A549 (cell line): Measurements from ENCODE around the gene BRSK2. TPM values are rescaled to one million over a fixed set of nuclear protein-coding genes. Genes with fewer than 3 reads are reported as not detected.

ENCODE experiments used
- ATAC-seq, 2 experiments: fragments of 200-7000 bp in 1 of 2; fragments of >200 bp in 1 of 2; cut with Nextera tagmentation in 1 of 2; cut with Tn5 transposase in 1 of 2; 3 replicates each; pipeline versions ENCODE4 v1.8.0 to v1.9.1; 2018 to 2020; ENCODE audit warnings: mild to moderate bottlenecking in 1 of 2, moderate library complexity in 1 of 2
- CTCF ChIA-PET: fragments of 300-600 bp; sonication (Branson Sonifier 250); formaldehyde crosslinking; extraction: SDS; loops from one replicate; lab custom pipeline; 2021; ENCODE audit warnings: antibody characterized with exemption, inconsistent platforms; lab: Yijun Ruan, JAX
- POLR2A ChIA-PET: fragments of 350-600 bp; formaldehyde crosslinking; extraction: SDS; loops from one replicate; lab custom pipeline; 2021; ENCODE audit warnings: antibody characterized with exemption, inconsistent platforms; lab: Yijun Ruan, JAX
- DNase-seq, 2 experiments: peaks; one replicate each; pipeline versions ENCODE4 v3.0.0 to v3.0.0-alpha.2; 2011 to 2016; ENCODE audit warnings: low read depth in 1 of 2, low spot score in 1 of 2
- FAIRE-seq: peaks from 2 replicates; lab custom pipeline; 2011; peaks lifted over from hg19 to GRCh38; lab: Jason Lieb, UNC
- H3K27ac ChIP-seq, 2 experiments: fragments of >200 bp; sonication (Bioruptor Twin); formaldehyde crosslinking; 3 replicates each; pipeline ENCODE4 v1.5.1; 2016 to 2017
- H3K4me1 ChIP-seq: fragments of >200 bp; sonication (Bioruptor Twin); formaldehyde crosslinking; 3 replicates; pipeline ENCODE4 v1.6.1; 2016
- H3K4me2 ChIP-seq: fragments of >200 bp; sonication (Bioruptor Twin); formaldehyde crosslinking; 3 replicates; pipeline ENCODE4 v1.6.1; 2016
- H3K4me3 ChIP-seq: fragments of >200 bp; sonication (Bioruptor Twin); formaldehyde crosslinking; 3 replicates; pipeline ENCODE4 v1.5.1; 2016
- H3K9me3 ChIP-seq: fragments of >200 bp; sonication (Bioruptor Twin); formaldehyde crosslinking; 3 replicates; pipeline ENCODE4 v1.6.1; 2016
- CBX2 ChIP-seq: fragments of 200-600 bp; sonication (generic); IDR thresholded peaks from 2 replicates; pipeline ENCODE4 v1.6.1; 2016; ENCODE audit warnings: low read depth, mild to moderate bottlenecking, borderline replicate concordance
- CEBPB ChIP-seq, 2 experiments: fragments of >200 bp in 1 of 2; sonication (Bioruptor Twin) in 1 of 2; formaldehyde crosslinking in 1 of 2; IDR thresholded peaks; 2 replicates each; pipeline ENCODE4 v1.6.1; 2012 to 2016
- CTCF ChIP-seq: fragments of >200 bp; sonication (Bioruptor Twin); formaldehyde crosslinking; IDR thresholded peaks from 3 replicates; pipeline ENCODE4 v1.5.1; 2016
- EP300 ChIP-seq, 2 experiments: fragments of >200 bp; sonication (Bioruptor Twin); formaldehyde crosslinking; IDR thresholded peaks; 2 replicates in 1 of 2; 3 replicates in 1 of 2; pipeline ENCODE4 v1.6.1; 2016 to 2017
- HES2 ChIP-seq: fragments of >200 bp; sonication (Bioruptor Twin); formaldehyde crosslinking; IDR thresholded peaks from 2 replicates; pipeline ENCODE4 v1.6.1; 2016
- HMGXB4 ChIP-seq: fragments of 250-450 bp; sonication (Bioruptor Pico); IDR thresholded peaks from 2 replicates; pipeline ENCODE4 v1.5.0; 2021; ENCODE audit warnings: mild to moderate bottlenecking, moderate library complexity, borderline replicate concordance
- KDM1A ChIP-seq: fragments of 200-600 bp; sonication (generic); IDR thresholded peaks from 2 replicates; pipeline ENCODE4 v1.6.1; 2016; ENCODE audit warnings: low read depth, mild to moderate bottlenecking
- NPAS2 ChIP-seq: fragments of 250-450 bp; sonication (Bioruptor Pico); IDR thresholded peaks from 2 replicates; pipeline ENCODE4 v1.8.0; 2022; ENCODE audit warnings: mild to moderate bottlenecking, moderate library complexity, borderline replicate concordance
- RARB ChIP-seq: fragments of 250-450 bp; sonication (Bioruptor Pico); IDR thresholded peaks from 2 replicates; pipeline ENCODE4 v1.8.0; 2021; ENCODE audit warnings: mild to moderate bottlenecking, moderate library complexity
- RNF2 ChIP-seq: fragments of 200-600 bp; sonication (generic); IDR thresholded peaks from 2 replicates; pipeline ENCODE4 v1.6.1; 2016; ENCODE audit warnings: low read depth, mild to moderate bottlenecking, antibody characterized with exemption, moderate library complexity, borderline replicate concordance
- SREBF2 ChIP-seq: fragments of 450-650 bp; IDR thresholded peaks from 2 replicates; pipeline ENCODE4 v1.6.1; 2014; ENCODE audit warnings: mild to moderate bottlenecking, moderate library complexity
- TFCP2L1 ChIP-seq: fragments of 250-450 bp; sonication (Bioruptor Pico); IDR thresholded peaks from 2 replicates; pipeline ENCODE4 v1.5.0; 2021; ENCODE audit warnings: mild to moderate bottlenecking
- TP53 ChIP-seq: fragments of 250-450 bp; sonication (Bioruptor Pico); IDR thresholded peaks from 2 replicates; pipeline ENCODE4 v1.5.0; 2021; ENCODE audit warnings: mild to moderate bottlenecking, moderate library complexity
- WGBS: methylation state at CpG from one replicate; pipeline ENCODE4 v1.1.6; 2017; ENCODE audit errors: missing lambda C conversion rate; 5-methylcytosine and 5-hydroxymethylcytosine counted together
- polyA plus RNA-seq, 4 experiments: library from polyadenylated mRNA; depleted of rRNA in 3 of 4; stranded (reverse); fragments of >200 nt; fragmentation: RNase III in 1 of 4; extraction: RNeasy Plus Mini Kit Qiagen cat#74134 plus additional on column Dnase treatment in 1 of 4; gene quantifications; 2 replicates in 3 of 4; 3 replicates in 1 of 4; pipeline ENCODE4 v1.2.3, GENCODE V29; 2011 to 2017
- TF ChIP-seq, protein P1 (sequence below): fragments of 200-600 bp; sonication (generic); IDR thresholded peaks from 2 replicates; pipeline ENCODE4 v1.6.1; 2016; ENCODE audit warnings: antibody characterized with exemption, mild to moderate bottlenecking, moderate library complexity

Gene BRSK2
- polyA plus RNA-seq, 2 of the 4 experiments (the other 2 are of a cell fraction): 3.8 to 10.1 TPM

DNA sequence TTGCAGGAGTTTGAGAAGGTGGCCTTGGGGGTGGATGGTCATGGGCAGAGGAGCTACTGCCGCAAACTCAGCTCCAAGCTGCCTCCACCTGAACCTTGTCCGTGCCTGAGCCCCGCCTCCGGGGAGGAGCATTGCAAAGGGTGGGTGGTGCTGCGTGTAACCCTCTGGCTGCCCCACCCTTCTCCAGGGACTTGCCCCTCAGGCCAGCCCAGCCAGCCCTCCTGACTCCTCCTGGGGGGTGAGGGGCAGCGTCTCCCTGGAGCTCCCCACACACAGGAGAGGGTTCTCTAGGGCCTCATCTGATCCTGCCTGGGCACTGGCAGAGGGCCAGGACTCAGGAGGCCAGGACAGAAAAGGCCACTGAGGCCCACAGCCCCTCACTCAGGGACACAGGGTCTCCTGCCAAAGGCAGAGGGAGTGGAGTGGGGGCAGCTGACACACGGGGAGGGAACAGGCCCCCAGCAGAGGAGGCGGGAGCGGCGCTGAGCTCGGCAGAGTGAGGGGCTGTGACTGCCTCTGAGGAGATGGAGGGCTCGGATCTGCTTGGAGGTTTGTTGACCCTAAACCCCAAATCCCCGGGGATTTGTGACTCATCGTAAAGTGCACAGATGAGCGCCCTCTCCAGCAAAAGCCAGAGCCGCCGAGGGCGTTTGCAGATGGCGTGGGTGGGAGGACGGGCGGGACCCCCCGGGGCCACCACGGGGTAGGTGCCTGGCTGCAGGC lies 12.8 kb downstream of the BRSK2 start:
- CTCF ChIA-PET: interaction anchor here (0.8 to 1.2 kb wide), 5 partner anchors 8 to 112 kb away, joined by 3 to 4 read pairs (median 4); no protein-coding TSS in a partner anchor
- TF ChIP-seq RNF2: no peak
- no peak for TF ChIP-seq HMGXB4 (CRISPR knock-in tag)
- TF ChIP-seq SREBF2: no peak
- TF ChIP-seq, protein P1, sequence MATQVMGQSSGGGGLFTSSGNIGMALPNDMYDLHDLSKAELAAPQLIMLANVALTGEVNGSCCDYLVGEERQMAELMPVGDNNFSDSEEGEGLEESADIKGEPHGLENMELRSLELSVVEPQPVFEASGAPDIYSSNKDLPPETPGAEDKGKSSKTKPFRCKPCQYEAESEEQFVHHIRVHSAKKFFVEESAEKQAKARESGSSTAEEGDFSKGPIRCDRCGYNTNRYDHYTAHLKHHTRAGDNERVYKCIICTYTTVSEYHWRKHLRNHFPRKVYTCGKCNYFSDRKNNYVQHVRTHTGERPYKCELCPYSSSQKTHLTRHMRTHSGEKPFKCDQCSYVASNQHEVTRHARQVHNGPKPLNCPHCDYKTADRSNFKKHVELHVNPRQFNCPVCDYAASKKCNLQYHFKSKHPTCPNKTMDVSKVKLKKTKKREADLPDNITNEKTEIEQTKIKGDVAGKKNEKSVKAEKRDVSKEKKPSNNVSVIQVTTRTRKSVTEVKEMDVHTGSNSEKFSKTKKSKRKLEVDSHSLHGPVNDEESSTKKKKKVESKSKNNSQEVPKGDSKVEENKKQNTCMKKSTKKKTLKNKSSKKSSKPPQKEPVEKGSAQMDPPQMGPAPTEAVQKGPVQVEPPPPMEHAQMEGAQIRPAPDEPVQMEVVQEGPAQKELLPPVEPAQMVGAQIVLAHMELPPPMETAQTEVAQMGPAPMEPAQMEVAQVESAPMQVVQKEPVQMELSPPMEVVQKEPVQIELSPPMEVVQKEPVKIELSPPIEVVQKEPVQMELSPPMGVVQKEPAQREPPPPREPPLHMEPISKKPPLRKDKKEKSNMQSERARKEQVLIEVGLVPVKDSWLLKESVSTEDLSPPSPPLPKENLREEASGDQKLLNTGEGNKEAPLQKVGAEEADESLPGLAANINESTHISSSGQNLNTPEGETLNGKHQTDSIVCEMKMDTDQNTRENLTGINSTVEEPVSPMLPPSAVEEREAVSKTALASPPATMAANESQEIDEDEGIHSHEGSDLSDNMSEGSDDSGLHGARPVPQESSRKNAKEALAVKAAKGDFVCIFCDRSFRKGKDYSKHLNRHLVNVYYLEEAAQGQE: no peak
- no peak for TF ChIP-seq NPAS2 (CRISPR knock-in tag)
- no peak for TF ChIP-seq CBX2
- no peak for TF ChIP-seq CTCF
- TF ChIP-seq KDM1A: no peak
- ATAC-seq: peak in 1 of 2 experiments; percentile 12; a peak in 2 of 6 replicates

DNA sequence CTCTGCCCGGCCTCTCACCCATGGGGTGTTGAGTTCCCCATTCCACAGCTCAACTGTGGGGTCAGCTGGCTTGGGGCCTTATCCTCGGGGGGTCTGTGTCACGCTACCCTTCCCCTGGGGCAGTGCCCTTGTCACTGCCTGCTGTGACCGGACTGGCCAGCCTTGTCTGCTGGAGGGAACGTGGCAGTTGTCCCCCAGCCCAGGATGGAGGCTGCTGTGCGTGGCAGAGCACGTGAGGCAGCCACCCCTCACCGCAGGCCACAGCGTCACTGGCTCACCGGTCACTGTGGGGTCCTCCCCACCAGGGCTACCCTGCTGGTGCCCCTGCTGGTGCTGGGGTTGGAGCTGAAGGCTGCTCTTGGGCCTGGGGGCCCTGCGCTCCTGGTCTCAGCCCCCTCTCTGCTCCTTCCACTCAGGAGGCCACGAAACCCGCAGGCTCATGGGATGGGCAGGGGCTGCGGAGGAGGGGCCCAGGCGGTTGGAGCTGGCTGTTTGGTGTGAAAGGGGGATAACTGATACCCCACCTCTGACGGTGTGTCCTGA lies 13.4 kb downstream of the BRSK2 start:
- ATAC-seq (no peak), DNase-seq (no peak), FAIRE-seq (no peak)
- Histone ChIP-seq H3K4me2 (no peak overlapping the region), H3K9me3 (no peaks in the 10 kb centered on the region), H3K4me3 (no peak overlapping the region), H3K27ac (no peak overlapping the region), H3K4me1 (no peaks in the 10 kb centered on the region)
- WGBS: 79% methylated on average over 13 of the region's 16 CpGs
- POLR2A ChIA-PET: no interaction called here
- TF ChIP-seq RARB (CRISPR knock-in tag) (no peak), EP300 (IDR thresholded peaks at IDR 0.05) (no peak), CEBPB (IDR thresholded peaks at IDR 0.05) (no peak), HES2 (no peak), TFCP2L1 (CRISPR knock-in tag) (no peak), TP53 (CRISPR knock-in tag) (no peak)
- CTCF ChIA-PET: interaction anchor here (1.1 to 1.2 kb wide), 2 partner anchors 9 to 14 kb away, joined by 3 to 4 read pairs; no protein-coding TSS in a partner anchor

More for the DNA sequence above, 12.8 kb downstream of the BRSK2 start:
- Histone ChIP-seq H3K27ac (no peak overlapping the region), H3K4me2 (no peak overlapping the region), H3K4me1 (no peaks in the 10 kb centered on the region), H3K4me3 (no peak overlapping the region), H3K9me3 (no peaks in the 10 kb centered on the region)
- DNase-seq (no peak), FAIRE-seq (no peak)
- 69% methylated on average over 13 of the region's 23 CpGs for WGBS
- POLR2A ChIA-PET: interaction anchor here (1.0 kb wide), 1 partner anchor 13 kb away, joined by 3 read pairs; the partner anchor contains the start of gene BRSK2
